GM10248 (cell line): ENCODE data around the gene PWWP2B.

Source experiments
- CTCF ChIA-PET: fragments of 300-600 bp; sonication (Branson Sonifier 250); formaldehyde crosslinking; extraction: SDS; loops from one replicate; lab custom pipeline; 2021; ENCODE audit warnings: antibody characterized with exemption; lab: Yijun Ruan, JAX
- POLR2A ChIA-PET: fragments of 350-650 bp; sonication (Branson Sonifier 250); formaldehyde crosslinking; extraction: SDS; loops from one replicate; lab custom pipeline; 2020; ENCODE audit warnings: antibody characterized with exemption; lab: Yijun Ruan, JAX
- DNase-seq: peaks from one replicate; pipeline ENCODE4 v3.0.0; 2012; ENCODE audit errors: extremely low spot score
- CTCF ChIP-seq: IDR thresholded peaks from 2 replicates; pipeline ENCODE4 v1.5.1; 2012; ENCODE audit warnings: mild to moderate bottlenecking, low read depth; ENCODE audit errors: extremely low read depth, missing control alignments, control extremely low read depth

The PWWP2B gene

GRCh38 chr10:132466520-132467463 lies 69.8 kb downstream of the PWWP2B start:
- TF ChIP-seq CTCF, result no peak
- ChIA-PET POLR2A (no interaction called here), CTCF (interaction anchor here (1.5 kb wide), 1 partner anchor 190 kb away, joined by 4 read pairs; no protein-coding TSS in a partner anchor)
- no peak for DNase-seq
